GM23248 (cell line): ENCODE measurements around the gene GRIP2. TPM values are rescaled to one million over a fixed set of nuclear protein-coding genes. Genes with fewer than 3 reads are reported as not detected.

Source experiments
- DNase-seq: peaks from one replicate; pipeline ENCODE4 v3.0.0-alpha.2; 2015
- H2AFZ ChIP-seq: fragments of 200-600 bp; sonication (generic); 2 replicates; pipeline ENCODE4 v1.6.1; 2016; ENCODE audit warnings: antibody characterized with exemption
- H3F3A ChIP-seq: fragments of 200-600 bp; sonication (generic); 2 replicates; pipeline ENCODE4 v1.6.1; 2016; ENCODE audit warnings: mild to moderate bottlenecking, antibody characterized with exemption, mixed run types; ENCODE audit not compliant: insufficient read depth
- H3K27ac ChIP-seq: fragments of 200-600 bp; sonication (generic); 2 replicates; pipeline ENCODE4 v1.5.1; 2016; ENCODE audit warnings: mild to moderate bottlenecking
- H3K27me3 ChIP-seq: fragments of 200-600 bp; sonication (generic); replicated peaks from 2 replicates; pipeline ENCODE4 v1.6.1; 2016; ENCODE audit warnings: mild to moderate bottlenecking; ENCODE audit not compliant: insufficient read depth
- H3K36me3 ChIP-seq: fragments of 200-600 bp; sonication (generic); 2 replicates; pipeline ENCODE4 v1.6.1; 2016; ENCODE audit warnings: low read depth, mild to moderate bottlenecking
- H3K4me1 ChIP-seq: fragments of 200-600 bp; sonication (generic); 2 replicates; pipeline ENCODE4 v1.6.1; 2016; ENCODE audit warnings: mild to moderate bottlenecking; ENCODE audit not compliant: insufficient read depth
- H3K4me2 ChIP-seq: fragments of 200-600 bp; sonication (generic); one replicate; pipeline ENCODE4 v1.6.1; 2016; ENCODE audit warnings: mild to moderate bottlenecking; ENCODE audit not compliant: unreplicated experiment
- H3K4me3 ChIP-seq: fragments of 200-600 bp; sonication (generic); 2 replicates; pipeline ENCODE4 v1.5.1; 2016; ENCODE audit warnings: mild to moderate bottlenecking
- H3K79me2 ChIP-seq: fragments of 200-600 bp; sonication (generic); 2 replicates; pipeline ENCODE4 v1.6.1; 2016; ENCODE audit warnings: mild to moderate bottlenecking; ENCODE audit not compliant: insufficient read depth
- H3K9ac ChIP-seq: fragments of 200-600 bp; sonication (generic); 2 replicates; pipeline ENCODE4 v1.6.1; 2016; ENCODE audit warnings: mild to moderate bottlenecking
- H3K9me2 ChIP-seq: fragments of 200-600 bp; sonication (generic); 2 replicates; pipeline ENCODE4 v1.6.1; 2016; ENCODE audit warnings: mixed run types, mild to moderate bottlenecking, moderate library complexity; ENCODE audit not compliant: insufficient read depth
- H3K9me3 ChIP-seq: fragments of 200-600 bp; sonication (generic); one replicate; pipeline ENCODE4 v1.6.1; 2017; ENCODE audit warnings: low read depth
- H4K20me1 ChIP-seq: fragments of 200-600 bp; sonication (generic); 2 replicates; pipeline ENCODE4 v1.6.0; 2016; ENCODE audit not compliant: insufficient read depth
- EZH2 ChIP-seq: fragments of 200-600 bp; sonication (generic); IDR thresholded peaks from 2 replicates; pipeline ENCODE4 v1.6.1; 2018; ENCODE audit warnings: antibody characterized with exemption, mild to moderate bottlenecking; ENCODE audit not compliant: insufficient read depth, poor library complexity, severe bottlenecking
- EZH2phosphoT487 ChIP-seq: fragments of 200-600 bp; sonication (generic); IDR thresholded peaks from 2 replicates; pipeline ENCODE4 v1.6.1; 2018; ENCODE audit warnings: antibody characterized with exemption, moderate library complexity, mild to moderate bottlenecking, low read depth; ENCODE audit not compliant: insufficient read depth
- WGBS, 2 experiments: methylation state at CpG; one replicate each; pipeline ENCODE4 v1.1.6; 2015 to 2017; ENCODE audit warnings: low lambda C conversion rate in 2 of 2, low coverage in 1 of 2; ENCODE audit errors: missing lambda C conversion rate in 2 of 2; 5-methylcytosine and 5-hydroxymethylcytosine counted together
- in situ Hi-C: fragments of 300-500 bp; cut with MboI; formaldehyde crosslinking; loops from 2 replicates; pipeline ENCODE4 v1.15.0; 2020
- polyA plus RNA-seq: library from polyadenylated mRNA; unstranded; fragments of >200 nt; fragmentation: Nextera tagmentation; extraction: Ambion mirVana; gene quantifications from 2 replicates; pipeline ENCODE4 v1.2.1, GENCODE V29; 2016
- total RNA-seq: library from RNA; depleted of rRNA; stranded (reverse); fragments of >200 nt; shearing (Covaris generic); gene quantifications from 2 replicates; pipeline ENCODE4 v1.2.3, GENCODE V29; 2014

Gene GRIP2
- total and polyA plus RNA-seq, 2 experiments from 2014 or later, result 0.11 to 0.14 TPM

GRCh38 chr3:14507757-14508504 is 32.2 kb downstream of the GRIP2 start:
- in situ Hi-C loops, result loop anchor here (25.0 kb wide), 1 partner anchor 404 kb away; no protein-coding TSS in a partner anchor

GRCh38 chr3:14507305-14507741 is 32.8 kb downstream of the GRIP2 start:
- TF ChIP-seq EZH2phosphoT487, result no peak
- TF ChIP-seq EZH2, result no peak
- Histone ChIP-seq H3K79me2 (no peaks in the 10 kb centered on the region), H3K9me3 (no peaks in the 10 kb centered on the region), H3K4me2 (no peak overlapping the region), H4K20me1 (no peaks in the 10 kb centered on the region), H3K27ac (no peak overlapping the region), H3K27me3 (no peaks in the 10 kb centered on the region), H3F3A (no peaks in the 10 kb centered on the region), H3K4me3 (no peak overlapping the region), H3K36me3 (no peaks in the 10 kb centered on the region), H3K4me1 (no peaks in the 10 kb centered on the region), H2AFZ (no peak overlapping the region), H3K9ac (no peak overlapping the region), H3K9me2 (no peaks in the 10 kb centered on the region)
- in situ Hi-C loops, result loop anchor here (25.0 kb wide), 1 partner anchor 405 kb away; no protein-coding TSS in a partner anchor
- WGBS, 2 experiments, result 57 to 59% methylated on average over 13 of the region's 13 CpGs
- no peak for DNase-seq

More at GRCh38 chr3:14507757-14508504, 32.2 kb downstream of the GRIP2 start:
- Histone ChIP-seq H3K9ac (no peak overlapping the region), H3K4me3 (no peak overlapping the region), H3K27ac (no peak overlapping the region), H4K20me1 (no peaks in the 10 kb centered on the region), H3K9me2 (no peaks in the 10 kb centered on the region), H3K4me2 (no peak overlapping the region), H2AFZ (no peak overlapping the region), H3K9me3 (no peaks in the 10 kb centered on the region), H3K27me3 (no peaks in the 10 kb centered on the region), H3K79me2 (no peaks in the 10 kb centered on the region), H3F3A (no peaks in the 10 kb centered on the region), H3K36me3 (no peaks in the 10 kb centered on the region), H3K4me1 (no peaks in the 10 kb centered on the region)
- no peak for DNase-seq
- 61 to 62% methylated on average over 6 of the region's 6 CpGs for WGBS, 2 experiments
- TF ChIP-seq EZH2, result no peak
- no peak for TF ChIP-seq EZH2phosphoT487

GRCh38 chr3:14506626-14507304 is 33.4 kb downstream of the GRIP2 start:
- no peaks in the 10 kb centered on the region for H3K36me3 ChIP-seq
- H3K4me2 ChIP-seq, result no peak overlapping the region
- H2AFZ ChIP-seq, result no peak overlapping the region
- no peak overlapping the region for H3K9ac ChIP-seq
- H3F3A ChIP-seq, result no peaks in the 10 kb centered on the region
- H3K27ac ChIP-seq, result no peak overlapping the region
- in situ Hi-C loops, result loop anchor here (25.0 kb wide), 1 partner anchor 406 kb away; no protein-coding TSS in a partner anchor
- H4K20me1 ChIP-seq, result no peaks in the 10 kb centered on the region
- H3K27me3 ChIP-seq, result no peaks in the 10 kb centered on the region
- no peak for TF ChIP-seq EZH2phosphoT487
- TF ChIP-seq EZH2, result no peak
- H3K4me3 ChIP-seq, result no peak overlapping the region
- H3K9me3 ChIP-seq, result no peaks in the 10 kb centered on the region
- no peaks in the 10 kb centered on the region for H3K4me1 ChIP-seq
- H3K9me2 ChIP-seq, result no peaks in the 10 kb centered on the region
- DNase-seq, result no peak
- no peaks in the 10 kb centered on the region for H3K79me2 ChIP-seq
- WGBS, 2 experiments, result 73 to 80% methylated on average over 13 to 15 of the region's 15 CpGs

- Histone ChIP-seq H3K79me2 (no peaks in the 10 kb centered on the region), H3K9me2 (no peaks in the 10 kb centered on the region), H3K36me3 (no peaks in the 10 kb centered on the region), H3K27me3 (no peaks in the 10 kb centered on the region), H3K4me1 (no peaks in the 10 kb centered on the region), H3K27ac (no peak overlapping the region), H2AFZ (no peak overlapping the region), H4K20me1 (no peaks in the 10 kb centered on the region), H3K4me3 (no peak overlapping the region), H3K9ac (no peak overlapping the region), H3K4me2 (no peak overlapping the region), H3F3A (no peaks in the 10 kb centered on the region), H3K9me3 (no peaks in the 10 kb centered on the region)
- in situ Hi-C loops, result loop anchor here (25.0 kb wide), 1 partner anchor 406 kb away; no protein-coding TSS in a partner anchor
- no peak for DNase-seq
- TF ChIP-seq EZH2 (no peak), EZH2phosphoT487 (no peak)
- WGBS, 2 experiments, result 70 to 73% methylated on average over 16 of the region's 16 CpGs
Measured at GRCh38 chr3:14505803-14506500, 34.2 kb downstream of the GRIP2 start.
